Mesendoderm (in vitro differentiated cells): ENCODE results near the gene PACSIN2.

Experiments
- DNase-seq: peaks from one replicate; pipeline ENCODE4 v3.0.0; 2013
- H2AK5ac ChIP-seq: 2 replicates; pipeline ENCODE4 v1.6.1; 2013; ENCODE audit warnings: low read length, inconsistent platforms
- H2BK120ac ChIP-seq: 2 replicates; pipeline ENCODE4 v1.6.1; 2013; ENCODE audit warnings: low read depth, mild to moderate bottlenecking, low read length, moderate library complexity, mixed read lengths
- H2BK15ac ChIP-seq: replicated peaks from 2 replicates; pipeline ENCODE4 v1.6.1; 2013; ENCODE audit warnings: low read depth, mild to moderate bottlenecking, moderate library complexity
- H2BK5ac ChIP-seq: 2 replicates; pipeline ENCODE4 v1.6.1; 2013; ENCODE audit warnings: low read length, inconsistent platforms
- H3K18ac ChIP-seq: 2 replicates; pipeline ENCODE4 v1.6.1; 2013; ENCODE audit warnings: mild to moderate bottlenecking, low read length, mixed read lengths
- H3K23ac ChIP-seq: one replicate; pipeline ENCODE4 v1.6.1; 2013; ENCODE audit warnings: low read length
- H3K27ac ChIP-seq: 2 replicates; pipeline ENCODE4 v1.5.1; 2013; ENCODE audit warnings: low read depth, mild to moderate bottlenecking, inconsistent platforms, low read length, moderate library complexity
- H3K27me3 ChIP-seq: 2 replicates; pipeline ENCODE4 v1.6.1; 2013; ENCODE audit warnings: low read length, control low read depth, mild to moderate bottlenecking, inconsistent platforms; ENCODE audit not compliant: insufficient read depth, poor library complexity
- H3K36me3 ChIP-seq: 2 replicates; pipeline ENCODE4 v1.6.1; 2013; ENCODE audit warnings: low read length, inconsistent platforms; ENCODE audit not compliant: control insufficient read depth, insufficient read depth
- H3K4ac ChIP-seq: one replicate; pipeline ENCODE4 v1.6.1; 2013; ENCODE audit warnings: low read depth, mild to moderate bottlenecking, low read length, moderate library complexity
- H3K4me1 ChIP-seq: 2 replicates; pipeline ENCODE4 v1.6.1; 2013; ENCODE audit warnings: low read depth, low read length, inconsistent platforms; ENCODE audit not compliant: control insufficient read depth
- H3K4me2 ChIP-seq: 2 replicates; pipeline ENCODE4 v1.6.1; 2013; ENCODE audit warnings: low read length
- H3K4me3 ChIP-seq: 2 replicates; pipeline ENCODE4 v1.5.1; 2013; ENCODE audit warnings: mild to moderate bottlenecking, low read length
- H3K56ac ChIP-seq: one replicate; pipeline ENCODE4 v1.6.1; 2013; ENCODE audit warnings: low read length
- H3K79me1 ChIP-seq: 2 replicates; pipeline ENCODE4 v1.6.1; 2013; ENCODE audit warnings: low read length, inconsistent platforms
- H3K79me2 ChIP-seq: 2 replicates; pipeline ENCODE4 v1.6.1; 2013; ENCODE audit warnings: mild to moderate bottlenecking, low read length; ENCODE audit not compliant: control insufficient read depth, insufficient read depth
- H3K9ac ChIP-seq: 2 replicates; pipeline ENCODE4 v1.6.1; 2013; ENCODE audit warnings: low read length, inconsistent platforms
- H4K5ac ChIP-seq: one replicate; pipeline ENCODE4 v1.6.1; 2013; ENCODE audit warnings: low read length
- H4K8ac ChIP-seq: one replicate; pipeline ENCODE4 v1.6.1; 2013; ENCODE audit warnings: low read depth, mild to moderate bottlenecking, control low read depth, low read length, moderate library complexity
- WGBS: extraction: QIAGEN DNeasy Blood & Tissue Kit; methylation state at CpG from one replicate; pipeline ENCODE4 v1.1.7; 2013; ENCODE audit warnings: low lambda C conversion rate, missing lambda C conversion rate; ENCODE audit not compliant: insufficient coverage; ENCODE audit errors: extremely low coverage; 5-methylcytosine and 5-hydroxymethylcytosine counted together

Gene PACSIN2

GRCh38 chr22:42878561-42879305 is 136.2 kb downstream of the PACSIN2 start:
- WGBS = no CpG with 5 or more reads among the region's 22 CpGs
- H3K36me3 ChIP-seq = peaks cover 13% of the 10 kb centered on the region
- no peaks in the 10 kb centered on the region for H3K79me2 ChIP-seq

GRCh38 chr22:42877597-42878340 is 137.2 kb downstream of the PACSIN2 start:
- no peaks in the 10 kb centered on the region for H3K79me2 ChIP-seq
- no peaks in the 10 kb centered on the region for H3K4me1 ChIP-seq
- no peak overlapping the region for H3K27ac ChIP-seq
- H2AK5ac ChIP-seq = no peak overlapping the region
- peaks cover 8% of the 10 kb centered on the region for H3K36me3 ChIP-seq
- H2BK5ac ChIP-seq = no peak overlapping the region
- H3K79me1 ChIP-seq = no peaks in the 10 kb centered on the region
- H3K4me3 ChIP-seq = no peak overlapping the region
- H3K56ac ChIP-seq = no peak overlapping the region
- no peak overlapping the region for H4K8ac ChIP-seq
- no peak overlapping the region for H3K9ac ChIP-seq
- H2BK15ac ChIP-seq = no peak overlapping the region
- DNase-seq = no peak
- no peak overlapping the region for H3K4ac ChIP-seq
- H3K23ac ChIP-seq = no peak overlapping the region
- WGBS = no CpG with 5 or more reads among the region's 12 CpGs
- H3K18ac ChIP-seq = no peak overlapping the region
- H3K27me3 ChIP-seq = no peaks in the 10 kb centered on the region
- no peak overlapping the region for H3K4me2 ChIP-seq
- H4K5ac ChIP-seq = no peak overlapping the region
- no peak overlapping the region for H2BK120ac ChIP-seq

More at GRCh38 chr22:42878561-42879305, 136.2 kb downstream of the PACSIN2 start:
- Histone ChIP-seq H4K5ac (no peak overlapping the region), H3K4me1 (no peaks in the 10 kb centered on the region), H3K4me2 (no peak overlapping the region), H3K9ac (no peak overlapping the region), H3K18ac (no peak overlapping the region), H3K79me1 (no peaks in the 10 kb centered on the region), H3K27ac (no peak overlapping the region), H2BK120ac (no peak overlapping the region), H2BK15ac (no peak overlapping the region), H3K27me3 (no peaks in the 10 kb centered on the region), H2AK5ac (no peak overlapping the region), H3K56ac (no peak overlapping the region), H2BK5ac (no peak overlapping the region), H3K4me3 (no peak overlapping the region), H3K4ac (no peak overlapping the region), H4K8ac (no peak overlapping the region), H3K23ac (no peak overlapping the region)
- DNase-seq = no peak

DNA sequence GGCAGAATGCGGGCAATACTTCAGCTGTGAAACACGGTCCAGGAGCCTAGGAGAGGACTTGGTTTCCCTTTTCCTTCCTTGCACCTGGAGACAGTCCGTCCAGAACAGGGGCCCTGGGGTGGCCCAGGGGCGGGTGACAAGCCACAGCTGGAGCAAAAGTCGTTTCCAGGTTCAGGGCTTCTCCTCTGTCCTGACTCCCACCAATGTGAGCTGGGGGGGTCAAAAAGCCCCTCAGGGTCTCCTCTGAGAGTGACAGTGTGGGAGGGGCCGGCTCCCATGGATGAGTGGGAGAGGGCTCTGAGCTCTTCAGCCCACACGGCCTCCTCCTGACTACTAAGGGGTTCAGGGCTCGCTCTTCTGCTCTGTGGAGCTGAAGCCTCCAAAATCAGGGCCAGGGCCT is 137.8 kb downstream of the PACSIN2 start:
- peaks cover 9% of the 10 kb centered on the region for H3K36me3 ChIP-seq
- H4K8ac ChIP-seq = no peak overlapping the region

DNA sequence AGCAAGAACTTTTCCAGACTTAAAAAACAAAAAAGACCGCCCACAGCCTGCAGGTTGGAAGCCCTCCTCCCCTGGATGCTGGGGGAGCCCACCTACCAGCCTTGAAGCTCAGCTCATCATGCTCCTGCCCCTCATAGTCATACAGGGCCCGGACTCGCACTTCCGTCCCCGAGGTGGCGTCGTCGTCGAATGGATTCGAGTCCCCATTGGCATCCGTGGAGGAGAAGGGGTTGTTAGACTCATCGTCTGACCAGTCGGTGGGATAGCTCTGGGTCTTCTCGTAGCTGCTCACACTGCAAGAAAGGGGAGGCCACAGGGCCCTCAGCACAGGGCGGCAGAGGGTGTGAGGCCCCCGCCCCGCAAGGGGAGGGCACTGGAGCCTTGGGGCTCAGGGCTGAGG is 138.9 kb downstream of the PACSIN2 start:
- no peak overlapping the region for H3K23ac ChIP-seq
- no peak overlapping the region for H2BK15ac ChIP-seq
- H3K56ac ChIP-seq = no peak overlapping the region
- H3K4me2 ChIP-seq = no peak overlapping the region
- H3K4me3 ChIP-seq = no peak overlapping the region
- no peak overlapping the region for H4K8ac ChIP-seq
- no peak overlapping the region for H2AK5ac ChIP-seq
- no peak for DNase-seq
- no peak overlapping the region for H3K4ac ChIP-seq
- no CpG with 5 or more reads among the region's 17 CpGs for WGBS
- H3K27ac ChIP-seq = no peak overlapping the region
- H2BK120ac ChIP-seq = no peak overlapping the region
- no peak overlapping the region for H3K18ac ChIP-seq
- no peaks in the 10 kb centered on the region for H3K79me2 ChIP-seq
- H3K27me3 ChIP-seq = no peaks in the 10 kb centered on the region
- no peaks in the 10 kb centered on the region for H3K4me1 ChIP-seq
- peaks cover 10% of the 10 kb centered on the region for H3K36me3 ChIP-seq
- no peak overlapping the region for H3K9ac ChIP-seq
- H3K79me1 ChIP-seq = no peaks in the 10 kb centered on the region
- H4K5ac ChIP-seq = no peak overlapping the region
- H2BK5ac ChIP-seq = no peak overlapping the region

More for the DNA sequence above, 137.8 kb downstream of the PACSIN2 start:
- H2BK5ac ChIP-seq = no peak overlapping the region
- H3K27ac ChIP-seq = no peak overlapping the region
- H3K23ac ChIP-seq = no peak overlapping the region
- H3K4me3 ChIP-seq = no peak overlapping the region
- no peak overlapping the region for H2BK120ac ChIP-seq
- H2BK15ac ChIP-seq = no peak overlapping the region
- no peak overlapping the region for H3K4me2 ChIP-seq
- no CpG with 5 or more reads among the region's 8 CpGs for WGBS
- no peak overlapping the region for H2AK5ac ChIP-seq
- no peaks in the 10 kb centered on the region for H3K4me1 ChIP-seq
- H3K27me3 ChIP-seq = no peaks in the 10 kb centered on the region
- H3K4ac ChIP-seq = no peak overlapping the region
- no peak overlapping the region for H4K5ac ChIP-seq
- no peak for DNase-seq
- no peak overlapping the region for H3K9ac ChIP-seq
- no peak overlapping the region for H3K56ac ChIP-seq
- no peak overlapping the region for H3K18ac ChIP-seq
- no peaks in the 10 kb centered on the region for H3K79me2 ChIP-seq
- H3K79me1 ChIP-seq = no peaks in the 10 kb centered on the region

- H3K27me3 ChIP-seq = no peaks in the 10 kb centered on the region
- no peak overlapping the region for H3K4me2 ChIP-seq
- H2AK5ac ChIP-seq = no peak overlapping the region
- H3K27ac ChIP-seq = no peak overlapping the region
- no peak overlapping the region for H3K9ac ChIP-seq
- H3K36me3 ChIP-seq = peaks cover 10% of the 10 kb centered on the region
- no peak overlapping the region for H3K56ac ChIP-seq
- H3K79me2 ChIP-seq = no peaks in the 10 kb centered on the region
- no peak overlapping the region for H4K8ac ChIP-seq
- H4K5ac ChIP-seq = no peak overlapping the region
- no peak for DNase-seq
- H3K79me1 ChIP-seq = no peaks in the 10 kb centered on the region
- H3K23ac ChIP-seq = no peak overlapping the region
- H3K4me3 ChIP-seq = no peak overlapping the region
- no CpG with 5 or more reads among the region's 7 CpGs for WGBS
- no peak overlapping the region for H2BK120ac ChIP-seq
- H3K18ac ChIP-seq = no peak overlapping the region
- no peaks in the 10 kb centered on the region for H3K4me1 ChIP-seq
- H3K4ac ChIP-seq = no peak overlapping the region
- H2BK15ac ChIP-seq = no peak overlapping the region
- no peak overlapping the region for H2BK5ac ChIP-seq
Measured at GRCh38 chr22:42874010-42874409, 140.9 kb downstream of the PACSIN2 start.
